ENCODE measurements around the gene RNASE12. TPM values are rescaled to one million over a fixed set of nuclear protein-coding genes. Genes with fewer than 3 reads are reported as not detected.

The RNASE12 gene, protein sequence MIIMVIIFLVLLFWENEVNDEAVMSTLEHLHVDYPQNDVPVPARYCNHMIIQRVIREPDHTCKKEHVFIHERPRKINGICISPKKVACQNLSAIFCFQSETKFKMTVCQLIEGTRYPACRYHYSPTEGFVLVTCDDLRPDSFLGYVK
- not detected for total RNA-seq

DNA sequence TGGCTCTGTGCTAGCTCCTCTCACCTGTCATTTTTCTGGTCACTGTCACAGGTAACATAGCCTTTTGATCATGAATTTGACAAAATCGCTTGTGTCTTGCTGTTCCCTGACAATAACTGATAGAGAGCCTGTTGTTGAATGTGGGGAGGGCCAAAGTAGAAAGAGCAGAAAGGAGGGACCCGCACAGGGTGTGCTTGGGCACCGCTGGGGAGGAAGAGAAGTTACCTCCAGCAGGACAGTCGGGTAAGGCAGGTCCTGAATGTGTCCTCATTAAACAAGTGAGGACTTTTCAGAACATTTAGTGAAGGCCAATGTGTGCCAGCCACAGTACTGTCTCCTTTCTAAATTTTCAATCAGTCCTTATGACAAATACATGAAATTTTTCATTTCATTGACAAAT lies at the start of gene RNASE12:
RNASE12 (minus strand) TSS at position 142 of the 400 bp plus-strand sequence. CDS start 653 bp downstream, outside the sequence.
- no peak for DNase-seq
- Histone ChIP-seq H3K9me3 (no peaks in the 10 kb centered on the region), H3K27ac (no peak within 1 kb of the TSS), H3K36me3 (no peaks in the 10 kb centered on the region), H3K4me3 (no peak within 1 kb of the TSS), H3K9ac (ENCODE audit: low read depth in 2 of 2, low read length in 2 of 2) (no peak within 1 kb of the TSS), H3K4me1 (no peaks in the 10 kb centered on the region), H3K27me3 (no peaks in the 10 kb centered on the region)
- no peak for TF ChIP-seq CTCF (IDR thresholded peaks at IDR 0.05)
- intact Hi-C loops (cut with DNase I): no loop called here

DNA sequence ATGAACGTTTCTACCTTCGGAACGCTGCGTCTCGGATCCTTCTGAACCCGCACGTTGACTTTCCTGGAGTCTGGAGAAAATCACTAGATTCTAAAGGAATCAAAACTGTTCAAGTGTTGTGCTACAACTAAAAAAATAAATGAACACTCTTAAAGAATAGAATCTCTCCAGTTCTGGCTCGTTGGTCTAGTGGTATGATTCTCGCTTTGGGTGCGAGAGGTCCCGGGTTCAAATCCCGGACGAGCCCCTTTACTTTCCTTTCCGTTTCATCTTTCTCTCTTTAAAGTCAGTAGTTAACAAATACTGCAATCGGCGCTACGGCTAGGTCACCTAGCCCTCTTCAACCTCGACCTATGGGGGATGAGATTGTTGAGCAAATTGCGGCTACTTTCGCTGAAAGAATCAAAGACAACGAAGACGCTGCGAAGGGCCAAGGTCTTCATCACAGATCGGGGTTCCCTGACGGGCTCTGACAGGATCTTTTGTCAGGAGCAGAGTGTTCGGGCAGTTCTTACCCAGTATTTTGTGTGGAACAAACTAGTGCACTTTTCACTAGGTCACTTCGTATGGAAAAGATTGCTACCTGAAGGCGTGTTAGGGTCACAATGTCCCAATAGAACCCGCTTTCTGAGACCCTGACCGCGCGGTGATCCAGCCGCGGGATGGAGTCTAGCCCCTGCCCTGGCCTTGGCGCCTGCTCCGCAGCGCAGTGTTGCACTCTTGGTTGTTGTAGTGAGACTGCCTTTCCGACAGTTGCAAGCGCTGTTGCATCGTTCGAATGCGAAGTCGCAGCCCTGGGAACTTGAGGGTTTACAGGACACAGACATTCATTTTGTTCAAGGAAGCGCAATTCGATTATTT lies 41.9 kb upstream of the RNASE12 start:
- peak; percentile 68 for DNase-seq
- Histone ChIP-seq H3K4me3 (peak overlapping the region; percentile 29), H3K4me1 (peaks cover 4% of the 10 kb centered on the region), H3K27ac (no peak overlapping the region), H3K9ac (ENCODE audit: low read depth in 2 of 2, low read length in 2 of 2) (peak overlapping the region in 1 of 2 donors; percentile 31), H3K36me3 (no peaks in the 10 kb centered on the region), H3K27me3 (no peaks in the 10 kb centered on the region), H3K9me3 (no peaks in the 10 kb centered on the region)
- intact Hi-C loops (cut with DNase I): no loop called here
- TF ChIP-seq CTCF (IDR thresholded peaks at IDR 0.05): no peak

- no peak for TF ChIP-seq CTCF (IDR thresholded peaks at IDR 0.05)
- no peak for DNase-seq
- H3K4me3 ChIP-seq: peak overlapping the region; percentile 29
These were observed 41.3 kb upstream of the RNASE12 start for GRCh38 chr14:20632448-20632830.

GRCh38 chr14:20631880-20632389 lies 40.8 kb upstream of the RNASE12 start:
- intact Hi-C loops (cut with DNase I): no loop called here
- no peaks in the 10 kb centered on the region for H3K36me3 ChIP-seq
- TF ChIP-seq CTCF (IDR thresholded peaks at IDR 0.05): no peak
- H3K4me1 ChIP-seq: peaks cover 4% of the 10 kb centered on the region
- peak overlapping the region; percentile 29 for H3K4me3 ChIP-seq
- H3K27ac ChIP-seq: no peak overlapping the region
- H3K9me3 ChIP-seq: no peaks in the 10 kb centered on the region
- H3K9ac ChIP-seq (ENCODE audit: low read depth in 2 of 2, low read length in 2 of 2): peak overlapping the region; percentile 12 to 27
- H3K27me3 ChIP-seq: no peaks in the 10 kb centered on the region
- DNase-seq: peak; percentile 88

More at GRCh38 chr14:20632448-20632830, 41.3 kb upstream of the RNASE12 start:
- intact Hi-C loops (cut with DNase I): no loop called here
- Histone ChIP-seq H3K9ac (ENCODE audit: low read depth in 2 of 2, low read length in 2 of 2) (peak overlapping the region; percentile 12 to 31), H3K4me1 (peaks cover 4% of the 10 kb centered on the region), H3K36me3 (no peaks in the 10 kb centered on the region), H3K27me3 (no peaks in the 10 kb centered on the region), H3K27ac (no peak overlapping the region), H3K9me3 (no peaks in the 10 kb centered on the region)

DNA sequence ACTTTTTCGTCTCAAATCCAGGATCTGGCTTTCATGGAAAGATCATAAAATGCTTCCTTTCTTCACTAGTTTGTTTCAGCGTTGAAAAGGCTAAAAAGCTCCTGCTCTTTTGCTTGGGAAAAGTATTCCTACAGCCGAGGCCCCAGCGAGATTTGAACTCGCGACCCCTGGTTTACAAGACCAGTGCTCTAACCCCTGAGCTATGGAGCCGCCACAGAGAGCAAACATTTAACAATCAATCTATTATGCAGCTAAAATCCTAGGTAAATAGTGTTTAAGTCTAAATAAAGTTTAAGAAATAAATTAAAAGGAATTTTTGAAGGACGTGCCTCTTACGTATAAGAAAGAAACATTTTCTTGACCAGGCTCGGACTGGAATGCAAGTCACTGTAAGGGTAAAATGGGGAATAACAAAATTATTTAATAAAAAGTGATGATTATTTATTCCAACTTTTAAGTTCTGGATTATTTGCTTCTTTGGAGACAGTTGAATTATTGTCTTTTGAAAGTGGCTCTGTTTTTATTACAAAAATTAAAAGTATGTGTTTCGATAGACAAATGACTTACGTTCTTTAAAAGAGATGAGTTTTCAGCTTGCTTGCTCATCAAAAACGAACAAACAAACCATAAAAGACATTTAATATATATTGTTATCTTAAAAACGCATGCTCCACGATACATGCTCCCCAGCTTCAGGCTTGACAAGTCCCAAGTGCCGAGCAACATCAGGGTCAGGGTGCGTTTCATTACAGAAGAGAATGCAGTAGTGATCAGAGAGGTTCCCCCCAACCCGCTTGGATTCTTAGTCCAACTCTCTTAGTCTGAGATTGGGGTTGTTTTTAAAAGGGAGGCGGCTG lies 40.1 kb upstream of the RNASE12 start:
- TF ChIP-seq CTCF (IDR thresholded peaks at IDR 0.05): no peak
- Histone ChIP-seq H3K9ac (ENCODE audit: low read depth in 2 of 2, low read length in 2 of 2) (peak overlapping the region; percentile 16 to 27), H3K9me3 (no peaks in the 10 kb centered on the region), H3K4me3 (peak overlapping the region; percentile 29), H3K36me3 (no peaks in the 10 kb centered on the region), H3K27me3 (no peaks in the 10 kb centered on the region), H3K4me1 (peaks cover 4% of the 10 kb centered on the region), H3K27ac (no peak overlapping the region)
- peak; percentile 59 for DNase-seq
- intact Hi-C loops (cut with DNase I): no loop called here

All from colonic mucosa (tissue), 4 donors.